D721Med (cell line): Measurements from ENCODE around the gene IFNL3.

Source experiments
- DNase-seq: peaks from one replicate; pipeline ENCODE4 v3.0.0; 2011; ENCODE audit warnings: low spot score; ENCODE audit not compliant: insufficient read length
- FAIRE-seq: peaks from 2 replicates; lab custom pipeline; 2011; peaks lifted over from hg19 to GRCh38; lab: Jason Lieb, UNC
- TF ChIP-seq, protein P1 (sequence below): IDR thresholded peaks from 2 replicates; pipeline ENCODE4 v1.5.1; 2012; ENCODE audit warnings: mild to moderate bottlenecking, control low read depth; ENCODE audit not compliant: insufficient read depth; ENCODE audit errors: missing control alignments

IFNL3 gene

DNA sequence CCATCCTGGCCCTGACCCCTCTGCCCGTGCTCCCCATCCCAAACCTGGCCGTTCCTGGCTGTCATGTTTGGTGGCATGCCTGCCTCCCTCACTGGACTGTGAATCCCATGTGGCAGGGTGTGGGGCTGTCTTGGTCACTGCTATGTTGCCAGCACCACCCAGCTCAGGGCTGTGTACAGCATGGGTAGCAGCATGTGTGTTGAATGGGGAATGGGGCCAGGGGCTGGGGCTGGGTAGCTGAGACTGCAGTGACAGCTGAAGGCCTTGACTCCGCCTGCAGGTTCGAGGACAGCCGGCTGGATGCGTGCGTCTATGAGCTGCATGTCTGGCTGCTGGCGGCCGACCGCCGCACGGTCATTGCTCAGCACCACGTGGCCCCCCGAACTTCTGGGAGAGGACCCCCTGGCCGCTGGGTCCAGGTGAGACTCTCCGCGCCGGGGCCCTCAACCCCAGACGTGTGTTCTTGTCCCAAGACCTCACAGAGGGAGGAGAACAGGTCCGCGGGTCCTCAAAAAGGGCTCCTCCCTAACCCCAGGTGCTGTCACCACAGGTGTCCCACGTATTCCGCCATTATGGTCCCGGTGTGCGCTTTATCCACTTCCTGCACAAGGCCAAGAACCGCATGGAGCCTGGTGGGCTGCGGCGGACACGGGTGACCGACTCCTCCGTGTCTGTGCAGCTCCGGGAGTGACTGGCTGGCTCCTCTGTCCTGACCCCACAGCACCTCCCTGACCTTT, 44.6 kb downstream of the IFNL3 start:
- TF ChIP-seq, protein P1, sequence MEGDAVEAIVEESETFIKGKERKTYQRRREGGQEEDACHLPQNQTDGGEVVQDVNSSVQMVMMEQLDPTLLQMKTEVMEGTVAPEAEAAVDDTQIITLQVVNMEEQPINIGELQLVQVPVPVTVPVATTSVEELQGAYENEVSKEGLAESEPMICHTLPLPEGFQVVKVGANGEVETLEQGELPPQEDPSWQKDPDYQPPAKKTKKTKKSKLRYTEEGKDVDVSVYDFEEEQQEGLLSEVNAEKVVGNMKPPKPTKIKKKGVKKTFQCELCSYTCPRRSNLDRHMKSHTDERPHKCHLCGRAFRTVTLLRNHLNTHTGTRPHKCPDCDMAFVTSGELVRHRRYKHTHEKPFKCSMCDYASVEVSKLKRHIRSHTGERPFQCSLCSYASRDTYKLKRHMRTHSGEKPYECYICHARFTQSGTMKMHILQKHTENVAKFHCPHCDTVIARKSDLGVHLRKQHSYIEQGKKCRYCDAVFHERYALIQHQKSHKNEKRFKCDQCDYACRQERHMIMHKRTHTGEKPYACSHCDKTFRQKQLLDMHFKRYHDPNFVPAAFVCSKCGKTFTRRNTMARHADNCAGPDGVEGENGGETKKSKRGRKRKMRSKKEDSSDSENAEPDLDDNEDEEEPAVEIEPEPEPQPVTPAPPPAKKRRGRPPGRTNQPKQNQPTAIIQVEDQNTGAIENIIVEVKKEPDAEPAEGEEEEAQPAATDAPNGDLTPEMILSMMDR: no peak
- no peak for FAIRE-seq
- no peak for DNase-seq

DNA sequence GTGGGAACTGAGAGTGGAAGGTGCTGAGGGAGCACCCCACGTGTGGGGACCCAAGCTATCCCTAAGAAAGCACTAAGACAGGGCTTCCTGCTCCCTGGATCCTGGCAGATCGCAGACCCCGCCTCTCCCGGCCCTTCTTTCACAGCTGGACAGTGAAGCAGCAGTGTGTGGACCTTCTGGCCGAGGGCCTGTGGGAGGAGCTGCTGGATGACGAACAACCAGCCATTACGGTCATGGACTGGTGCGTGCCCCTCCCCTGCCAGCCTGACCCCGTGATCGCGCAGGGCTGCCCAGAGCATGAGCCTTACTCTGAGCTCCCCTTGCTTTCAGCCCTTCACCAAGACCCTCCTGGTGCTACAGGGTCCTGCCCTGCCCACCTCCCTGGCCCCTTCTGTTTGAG, 45.8 kb downstream of the IFNL3 start:
- DNase-seq (no peak), FAIRE-seq (no peak)
- TF ChIP-seq, protein P1: no peak

DNA sequence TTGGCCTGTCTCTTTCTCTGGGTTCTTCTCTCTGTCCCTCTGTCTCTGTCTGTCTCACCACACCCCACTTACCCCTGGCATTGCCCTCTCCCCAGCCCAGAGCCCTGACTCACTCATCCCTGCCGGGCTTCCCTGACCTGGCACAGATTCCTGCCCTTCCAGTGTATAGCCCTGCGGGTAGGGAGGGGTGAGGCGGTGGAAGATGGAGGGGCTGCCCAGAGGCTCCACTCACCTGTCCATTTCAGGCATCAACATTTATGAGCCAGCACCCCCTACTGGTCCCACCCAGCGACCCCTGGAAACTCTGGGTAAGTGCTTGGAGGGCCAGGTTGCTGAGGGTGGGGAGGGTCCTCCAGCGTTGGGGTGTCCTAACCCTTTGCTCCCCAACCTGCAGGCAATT, 47.0 kb downstream of the IFNL3 start:
- no peak for FAIRE-seq
- TF ChIP-seq, protein P1: peak; percentile 6
- no peak for DNase-seq

DNA sequence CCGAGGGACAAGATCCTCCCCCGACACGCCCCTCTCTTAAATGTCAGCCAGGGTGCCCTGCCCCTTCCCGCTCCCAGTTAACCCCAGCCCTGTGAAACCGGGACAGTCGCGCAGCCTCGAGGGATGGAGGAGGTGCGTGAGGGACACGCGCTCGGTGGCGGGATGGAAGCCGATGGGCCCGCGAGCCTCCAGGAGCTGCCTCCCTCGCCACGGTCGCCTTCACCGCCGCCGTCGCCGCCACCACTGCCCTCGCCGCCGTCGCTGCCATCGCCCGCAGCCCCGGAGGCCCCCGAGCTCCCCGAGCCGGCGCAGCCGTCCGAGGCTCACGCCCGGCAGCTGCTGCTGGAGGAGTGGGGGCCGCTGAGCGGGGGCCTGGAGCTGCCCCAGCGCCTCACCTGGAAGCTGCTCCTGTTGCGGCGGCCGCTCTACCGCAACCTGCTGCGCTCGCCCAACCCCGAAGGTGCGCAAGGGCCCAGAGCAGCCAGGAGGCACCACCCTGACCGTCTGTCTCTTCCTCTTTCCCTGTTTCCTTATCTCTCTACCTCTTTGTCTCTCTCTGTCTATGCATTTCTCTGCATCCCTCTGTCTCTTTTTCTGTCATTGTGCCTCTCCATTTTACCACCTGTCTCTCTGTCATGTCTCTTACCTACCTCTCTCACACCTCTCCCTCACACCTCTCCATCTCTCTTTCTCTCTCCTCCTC, 47.8 kb downstream of the IFNL3 start, which contains the start of gene NCCRP1:
TSS of gene NCCRP1 (plus strand) at position 105 of the 703 bp plus-strand sequence. CDS start at position 124, 19 bp downstream.
- DNase-seq (no peak), FAIRE-seq (no peak)

DNA sequence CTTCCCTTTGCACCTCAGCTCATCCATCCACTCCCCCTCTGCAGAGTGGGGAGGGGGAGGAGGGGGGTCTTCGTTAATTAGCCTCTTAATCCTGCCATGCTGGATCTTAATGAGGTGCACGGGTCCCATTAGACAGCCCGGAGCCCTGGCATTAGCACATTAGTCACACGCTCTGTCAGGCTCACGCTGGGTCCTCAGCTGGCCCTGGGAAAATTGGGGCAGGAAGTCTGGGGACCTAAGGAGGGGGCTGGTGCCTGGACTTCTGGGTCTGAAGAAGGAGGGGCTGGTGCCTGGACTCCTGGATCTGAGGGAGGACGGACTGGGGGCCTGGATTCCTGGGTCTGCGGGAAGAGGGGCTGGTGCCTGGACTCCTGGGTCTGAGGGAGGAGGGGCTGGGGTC, 48.5 kb downstream of the IFNL3 start:
- FAIRE-seq: no peak
- TF ChIP-seq, protein P1: no peak
- DNase-seq: no peak

More for the DNA sequence above, 47.8 kb downstream of the IFNL3 start, which contains the start of gene NCCRP1:
- TF ChIP-seq, protein P1: no peak

DNA sequence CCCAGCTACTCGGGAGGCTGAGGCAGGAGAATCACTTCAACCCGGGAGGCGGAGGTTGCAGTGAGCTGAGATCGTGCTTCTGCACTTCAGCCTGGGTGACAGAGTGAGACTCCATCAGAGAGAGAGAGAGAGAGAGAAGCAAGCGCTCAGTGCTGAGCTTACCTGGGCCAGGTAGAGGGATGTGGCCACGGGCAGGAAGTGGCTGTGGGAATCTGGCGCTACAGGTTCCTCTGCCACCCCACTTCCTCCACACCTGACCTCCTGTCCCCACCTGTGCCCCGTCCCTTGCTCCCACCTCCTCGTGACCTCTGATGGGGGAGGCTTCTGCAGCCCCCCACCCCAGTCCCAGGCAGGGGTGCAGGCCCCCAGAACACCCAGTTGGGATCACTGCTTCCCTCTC, 49.1 kb downstream of the IFNL3 start:
- DNase-seq (no peak), FAIRE-seq (no peak)
- TF ChIP-seq, protein P1: no peak
